HL-60 (cell line): ENCODE measurements around the gene NCK2.

Source experiments
- DNase-seq, 2 experiments: peaks; one replicate each; pipeline ENCODE4 v3.0.0-alpha.2; 2010 to 2020; ENCODE audit warnings: low read depth in 1 of 2, low spot score in 1 of 2
- H3K27ac ChIP-seq: fragments of 250-450 bp; sonication (Bioruptor Pico); replicated peaks from 2 replicates; pipeline ENCODE4 v1.5.1; 2020; ENCODE audit warnings: mild to moderate bottlenecking, moderate library complexity
- H3K27me3 ChIP-seq: fragments of 250-450 bp; sonication (Bioruptor Pico); 2 replicates; pipeline ENCODE4 v1.5.1; 2021; ENCODE audit warnings: mild to moderate bottlenecking, moderate library complexity; ENCODE audit not compliant: insufficient read depth, poor library complexity, severe bottlenecking
- H3K4me3 ChIP-seq: replicated peaks from 2 replicates; pipeline ENCODE4 v1.5.1; 2011; ENCODE audit warnings: mild to moderate bottlenecking, control low read depth, low read length; ENCODE audit not compliant: insufficient read depth
- GABPA ChIP-seq: IDR thresholded peaks from 2 replicates; pipeline ENCODE4 v1.6.1; 2012; ENCODE audit warnings: low read depth
- POLR2AphosphoS5 ChIP-seq: IDR thresholded peaks from 2 replicates; pipeline ENCODE4 v1.6.1; 2012; ENCODE audit warnings: low read depth
- REST ChIP-seq: IDR thresholded peaks from 2 replicates; pipeline ENCODE4 v1.6.1; 2012; ENCODE audit warnings: low read depth; ENCODE audit not compliant: insufficient replicate concordance
- SPI1 ChIP-seq: IDR thresholded peaks from 2 replicates; pipeline ENCODE4 v1.6.1; 2012; ENCODE audit warnings: low read depth, mild to moderate bottlenecking, borderline replicate concordance
- TF ChIP-seq, protein P1 (sequence below): IDR thresholded peaks from one replicate; pipeline ENCODE4 v1.5.1; 2011; ENCODE audit warnings: low read length, control low read depth, inconsistent platforms; ENCODE audit not compliant: insufficient read depth

The NCK2 gene

GRCh38 chr2:105712166-105712915, 32.4 kb upstream of the NCK2 start:
- Histone ChIP-seq H3K4me3 (no peak overlapping the region), H3K27me3 (no peaks in the 10 kb centered on the region), H3K27ac (no peak overlapping the region)
- no peak for TF ChIP-seq POLR2AphosphoS5
- no peak for TF ChIP-seq GABPA
- no peak for TF ChIP-seq SPI1
- TF ChIP-seq, protein P1, sequence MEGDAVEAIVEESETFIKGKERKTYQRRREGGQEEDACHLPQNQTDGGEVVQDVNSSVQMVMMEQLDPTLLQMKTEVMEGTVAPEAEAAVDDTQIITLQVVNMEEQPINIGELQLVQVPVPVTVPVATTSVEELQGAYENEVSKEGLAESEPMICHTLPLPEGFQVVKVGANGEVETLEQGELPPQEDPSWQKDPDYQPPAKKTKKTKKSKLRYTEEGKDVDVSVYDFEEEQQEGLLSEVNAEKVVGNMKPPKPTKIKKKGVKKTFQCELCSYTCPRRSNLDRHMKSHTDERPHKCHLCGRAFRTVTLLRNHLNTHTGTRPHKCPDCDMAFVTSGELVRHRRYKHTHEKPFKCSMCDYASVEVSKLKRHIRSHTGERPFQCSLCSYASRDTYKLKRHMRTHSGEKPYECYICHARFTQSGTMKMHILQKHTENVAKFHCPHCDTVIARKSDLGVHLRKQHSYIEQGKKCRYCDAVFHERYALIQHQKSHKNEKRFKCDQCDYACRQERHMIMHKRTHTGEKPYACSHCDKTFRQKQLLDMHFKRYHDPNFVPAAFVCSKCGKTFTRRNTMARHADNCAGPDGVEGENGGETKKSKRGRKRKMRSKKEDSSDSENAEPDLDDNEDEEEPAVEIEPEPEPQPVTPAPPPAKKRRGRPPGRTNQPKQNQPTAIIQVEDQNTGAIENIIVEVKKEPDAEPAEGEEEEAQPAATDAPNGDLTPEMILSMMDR: no peak
- TF ChIP-seq REST: no peak
- DNase-seq: no peak

DNA sequence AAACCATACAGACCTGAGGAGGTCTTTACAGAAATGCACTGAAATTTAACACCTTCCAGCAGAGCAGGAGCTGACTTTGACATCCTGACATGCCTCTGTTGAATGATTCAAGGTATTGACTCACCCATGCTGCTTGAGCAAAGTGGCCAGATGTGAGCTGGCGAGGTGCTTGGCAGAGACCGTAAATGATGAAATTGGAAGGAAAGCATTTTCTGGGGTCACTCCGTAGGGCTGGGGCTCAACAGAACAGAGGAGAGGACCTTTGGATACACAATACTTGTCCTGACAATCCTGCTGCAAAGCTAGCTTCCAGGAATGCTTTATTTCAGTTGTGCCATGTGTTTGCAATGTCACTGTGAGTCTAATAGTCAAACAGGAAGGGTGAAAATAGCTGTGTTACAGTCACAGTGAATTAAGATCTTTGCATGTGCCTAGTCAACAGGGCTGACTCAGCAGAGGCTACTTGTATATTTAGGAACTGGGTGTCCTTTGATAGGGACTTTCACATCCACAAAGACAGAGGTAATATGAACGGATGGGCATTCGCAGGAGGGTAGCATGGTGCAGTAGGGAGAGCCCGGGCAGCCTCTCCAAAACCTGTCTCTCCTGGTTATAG, 31.6 kb upstream of the NCK2 start:
- no peak for DNase-seq
- TF ChIP-seq GABPA (no peak), POLR2AphosphoS5 (no peak), SPI1 (no peak), REST (no peak)
- TF ChIP-seq, protein P1: no peak
- H3K27me3 ChIP-seq: no peaks in the 10 kb centered on the region
- H3K4me3 ChIP-seq: no peak overlapping the region
- no peak overlapping the region for H3K27ac ChIP-seq

DNA sequence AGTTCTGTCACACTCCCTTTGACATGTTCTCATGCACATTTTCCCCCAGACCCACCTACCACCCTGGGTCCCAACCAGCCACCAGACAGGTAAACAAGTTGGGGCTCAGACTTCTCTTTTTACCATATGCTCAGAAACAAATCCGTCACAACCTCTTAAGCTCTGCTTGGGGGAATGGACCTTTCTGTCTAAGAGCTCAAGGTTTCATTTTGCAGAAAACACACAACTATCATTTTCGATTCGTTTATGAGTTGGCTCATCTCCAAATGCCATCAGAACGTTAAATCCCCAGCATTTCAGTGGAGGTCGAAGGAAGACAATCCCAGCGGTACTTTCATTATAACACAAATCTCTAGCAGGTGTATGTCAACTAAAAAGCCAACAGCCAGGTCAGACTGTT, 30.6 kb upstream of the NCK2 start:
- H3K27me3 ChIP-seq: no peaks in the 10 kb centered on the region
- no peak overlapping the region for H3K4me3 ChIP-seq
- DNase-seq: no peak
- TF ChIP-seq REST (no peak), GABPA (no peak), SPI1 (no peak), POLR2AphosphoS5 (no peak)
- TF ChIP-seq, protein P1: no peak
- H3K27ac ChIP-seq: no peak overlapping the region
